ENCODE measurements around the gene MRPL27.
A peak's percentile ranks its signal among the peaks of the same experiment; 100 is the strongest.

MRPL27 gene

DNA sequence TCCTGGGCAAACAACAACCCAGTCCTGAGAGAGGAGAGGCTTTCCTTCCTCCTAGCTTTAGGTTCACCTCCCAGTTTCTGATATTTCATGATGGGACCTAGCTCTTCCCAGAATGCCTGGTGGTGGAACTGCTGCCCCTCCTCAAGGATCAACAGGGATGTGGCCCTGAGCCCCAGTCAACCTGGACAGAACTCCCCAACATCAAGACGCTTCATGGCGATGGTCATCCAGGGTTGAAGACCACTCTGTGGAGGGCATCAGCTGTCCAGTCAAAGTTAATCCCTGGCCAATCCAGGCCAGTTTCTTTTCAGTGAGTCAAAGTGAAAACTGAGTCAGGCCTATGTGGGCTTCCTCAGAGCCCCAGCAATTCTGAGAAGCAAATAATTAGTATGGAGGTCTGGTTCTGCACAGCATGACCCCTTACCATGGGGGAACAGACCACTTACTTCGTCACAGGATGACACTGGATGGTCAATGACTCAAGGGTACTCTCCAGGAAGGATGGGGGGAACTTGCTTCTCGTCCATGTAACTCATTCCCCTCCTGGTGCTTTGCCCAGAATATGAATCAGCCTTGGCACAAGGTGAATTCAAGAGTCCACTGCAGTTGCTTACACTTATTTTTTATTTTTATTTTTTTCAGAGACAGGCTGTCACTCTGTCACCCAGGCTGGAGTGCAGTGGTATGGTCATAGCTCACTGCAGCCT is 41.7 kb downstream of the MRPL27 start:
- Histone ChIP-seq H3K27me3 (ENCODE audit: insufficient read depth, low read depth, severe bottlenecking) (no peaks in the 10 kb centered on the region), H3K4me3 (ENCODE audit: low read depth, low read length) (no peak overlapping the region), H3K9me3 (ENCODE audit: severe bottlenecking) (no peaks in the 10 kb centered on the region), H3K27ac (no peak overlapping the region), H3K36me3 (no peaks in the 10 kb centered on the region)
- TF ChIP-seq, protein P1, sequence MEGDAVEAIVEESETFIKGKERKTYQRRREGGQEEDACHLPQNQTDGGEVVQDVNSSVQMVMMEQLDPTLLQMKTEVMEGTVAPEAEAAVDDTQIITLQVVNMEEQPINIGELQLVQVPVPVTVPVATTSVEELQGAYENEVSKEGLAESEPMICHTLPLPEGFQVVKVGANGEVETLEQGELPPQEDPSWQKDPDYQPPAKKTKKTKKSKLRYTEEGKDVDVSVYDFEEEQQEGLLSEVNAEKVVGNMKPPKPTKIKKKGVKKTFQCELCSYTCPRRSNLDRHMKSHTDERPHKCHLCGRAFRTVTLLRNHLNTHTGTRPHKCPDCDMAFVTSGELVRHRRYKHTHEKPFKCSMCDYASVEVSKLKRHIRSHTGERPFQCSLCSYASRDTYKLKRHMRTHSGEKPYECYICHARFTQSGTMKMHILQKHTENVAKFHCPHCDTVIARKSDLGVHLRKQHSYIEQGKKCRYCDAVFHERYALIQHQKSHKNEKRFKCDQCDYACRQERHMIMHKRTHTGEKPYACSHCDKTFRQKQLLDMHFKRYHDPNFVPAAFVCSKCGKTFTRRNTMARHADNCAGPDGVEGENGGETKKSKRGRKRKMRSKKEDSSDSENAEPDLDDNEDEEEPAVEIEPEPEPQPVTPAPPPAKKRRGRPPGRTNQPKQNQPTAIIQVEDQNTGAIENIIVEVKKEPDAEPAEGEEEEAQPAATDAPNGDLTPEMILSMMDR (IDR thresholded peaks at IDR 0.05; ENCODE audit: low read depth, low read length): no peak
- DNase-seq: no peak

DNA sequence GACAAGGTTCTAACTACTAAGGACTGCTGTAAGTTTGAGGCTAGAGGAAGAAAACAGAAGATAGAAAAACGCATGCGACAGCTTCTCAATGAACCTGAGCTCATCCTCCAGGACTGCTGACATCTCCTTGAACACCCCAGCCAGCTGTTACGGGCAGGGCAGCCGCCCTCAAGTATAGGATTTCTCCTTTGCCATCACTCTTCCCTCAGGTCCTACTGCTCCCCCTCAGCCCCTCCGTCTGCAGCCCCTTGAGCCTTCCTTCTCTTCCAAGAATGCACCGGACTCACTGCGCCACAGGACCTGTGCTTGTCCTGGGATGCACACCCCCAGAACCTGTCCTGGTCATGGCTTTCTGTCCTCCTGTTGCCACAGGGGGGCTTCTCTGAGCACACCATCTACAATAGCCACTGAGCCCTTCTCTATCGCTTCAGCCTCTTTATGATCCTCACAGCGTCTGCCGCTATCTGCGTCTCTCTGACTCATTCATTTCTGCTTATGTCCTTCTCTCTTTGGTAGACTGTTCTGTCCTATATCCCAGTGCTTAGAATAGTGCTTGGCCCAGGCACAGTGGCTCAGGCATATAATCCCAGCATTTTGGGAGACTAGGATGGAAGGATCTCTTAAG is 42.7 kb downstream of the MRPL27 start:
- Histone ChIP-seq H3K27ac (no peak overlapping the region), H3K36me3 (no peaks in the 10 kb centered on the region), H3K4me3 (ENCODE audit: low read depth, low read length) (no peak overlapping the region), H3K27me3 (ENCODE audit: insufficient read depth, low read depth, severe bottlenecking) (no peaks in the 10 kb centered on the region), H3K9me3 (ENCODE audit: severe bottlenecking) (no peaks in the 10 kb centered on the region)
- TF ChIP-seq, protein P1 (IDR thresholded peaks at IDR 0.05; ENCODE audit: low read depth, low read length): 0 out of 2 replicates have a peak, but pooled peaks have one; percentile 7
- no peak for DNase-seq

DNA sequence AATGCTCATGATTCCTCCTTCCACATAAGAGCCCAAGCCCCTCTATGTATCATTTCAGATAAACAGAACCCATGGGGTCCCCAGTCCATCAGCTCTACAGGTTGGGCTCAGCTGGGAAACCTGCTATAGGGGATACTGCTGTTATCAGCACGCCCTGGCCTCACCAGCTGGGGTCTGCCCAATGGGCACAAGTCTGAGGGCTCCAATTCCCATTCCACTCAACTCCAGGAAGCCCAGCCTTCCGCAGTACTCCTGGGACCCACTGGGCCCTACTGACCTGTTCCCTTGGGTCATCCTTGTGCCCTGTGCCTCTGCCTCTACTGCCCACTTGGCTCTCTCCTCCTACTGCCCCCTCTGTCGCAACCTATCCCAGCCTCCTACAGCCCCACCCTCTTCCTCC is 43.3 kb downstream of the MRPL27 start:
- H3K27ac ChIP-seq: no peak overlapping the region
- TF ChIP-seq, protein P1 (IDR thresholded peaks at IDR 0.05; ENCODE audit: low read depth, low read length): no peak
- H3K27me3 ChIP-seq (ENCODE audit: insufficient read depth, low read depth, severe bottlenecking): no peaks in the 10 kb centered on the region
- H3K4me3 ChIP-seq (ENCODE audit: low read depth, low read length): no peak overlapping the region
- H3K36me3 ChIP-seq: no peaks in the 10 kb centered on the region
- H3K9me3 ChIP-seq (ENCODE audit: severe bottlenecking): no peaks in the 10 kb centered on the region
- DNase-seq: no peak

DNA sequence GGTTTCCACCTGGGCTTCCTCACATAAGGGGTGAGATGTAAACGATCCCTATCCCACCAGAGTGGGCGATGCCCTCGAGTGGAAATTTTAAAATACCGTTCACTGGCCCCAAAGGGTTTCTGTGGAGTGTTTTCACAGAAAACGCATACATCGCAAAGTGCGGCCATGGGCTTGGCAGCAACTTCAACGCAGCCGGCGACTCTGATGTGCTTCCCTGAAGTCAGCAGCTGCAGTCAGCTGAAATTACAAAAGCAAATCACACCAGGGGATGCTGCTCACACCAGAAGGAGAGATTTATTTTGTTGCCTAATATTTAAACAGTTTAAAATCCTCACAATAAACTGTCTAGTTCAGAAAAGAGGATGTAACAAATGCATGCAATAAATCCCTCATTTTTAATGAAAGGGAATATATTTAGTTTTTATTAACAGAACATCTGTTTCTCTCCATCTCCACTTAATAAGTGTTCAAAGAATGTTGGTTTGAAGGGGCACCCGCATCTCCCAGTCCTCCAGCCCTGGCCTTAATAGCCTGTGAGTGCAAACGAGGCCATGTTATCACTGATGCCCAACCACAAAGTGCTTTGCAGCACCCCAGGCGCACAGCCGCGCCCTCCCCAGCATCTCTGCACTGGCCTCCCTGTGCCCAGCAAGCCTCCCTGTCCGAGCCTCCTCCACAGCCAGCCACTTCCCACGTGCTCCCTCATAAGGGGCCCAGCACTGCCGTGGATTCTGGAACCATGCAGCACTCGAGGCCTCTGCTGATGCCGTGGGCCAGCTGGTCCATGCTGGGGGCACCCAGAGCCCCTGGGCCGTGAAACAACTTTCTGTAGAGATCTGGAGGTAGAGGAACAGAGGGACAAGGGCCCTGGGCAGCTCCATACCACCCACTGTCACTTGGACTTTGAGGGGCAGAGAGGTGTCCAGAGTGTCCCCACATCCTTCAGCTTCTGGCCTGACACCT is 44.3 kb downstream of the MRPL27 start:
- no peak overlapping the region for H3K27ac ChIP-seq
- H3K4me3 ChIP-seq (ENCODE audit: low read depth, low read length): no peak overlapping the region
- no peak for DNase-seq
- H3K9me3 ChIP-seq (ENCODE audit: severe bottlenecking): no peaks in the 10 kb centered on the region
- H3K27me3 ChIP-seq (ENCODE audit: insufficient read depth, low read depth, severe bottlenecking): no peaks in the 10 kb centered on the region
- TF ChIP-seq, protein P1 (IDR thresholded peaks at IDR 0.05; ENCODE audit: low read depth, low read length): no peak
- H3K36me3 ChIP-seq: no peaks in the 10 kb centered on the region

- Histone ChIP-seq H3K27ac (no peak overlapping the region), H3K27me3 (ENCODE audit: insufficient read depth, low read depth, severe bottlenecking) (no peaks in the 10 kb centered on the region), H3K4me3 (ENCODE audit: low read depth, low read length) (no peak overlapping the region), H3K9me3 (ENCODE audit: severe bottlenecking) (no peaks in the 10 kb centered on the region), H3K36me3 (no peaks in the 10 kb centered on the region)
- DNase-seq: no peak
- TF ChIP-seq, protein P1 (IDR thresholded peaks at IDR 0.05; ENCODE audit: low read depth, low read length): no peak
Measured at GRCh38 chr17:50326831-50327364, 46.1 kb downstream of the MRPL27 start.
